ENCODE data around the gene SLC25A48.

DNA sequence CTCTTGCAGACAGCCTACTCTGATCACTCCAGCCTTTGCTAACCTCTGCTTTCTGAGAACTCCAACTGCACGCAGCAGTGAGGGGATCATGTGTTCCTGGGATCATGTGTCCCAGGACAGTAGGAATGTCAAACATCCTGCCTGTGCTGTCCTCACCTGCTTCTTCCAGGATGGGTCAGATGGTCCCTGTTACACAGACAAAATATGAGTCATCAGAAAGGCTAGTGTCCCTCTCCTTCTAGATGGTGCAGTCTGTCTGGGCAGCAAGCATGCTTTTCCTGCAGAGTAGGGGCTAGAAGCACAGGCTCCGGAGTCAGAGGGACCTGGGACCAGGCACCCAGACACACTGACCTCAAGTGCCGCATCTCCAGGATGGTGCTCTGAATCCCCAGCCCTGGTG is 20.1 kb upstream of the SLC25A48 start:
- TF ChIP-seq, protein P1, sequence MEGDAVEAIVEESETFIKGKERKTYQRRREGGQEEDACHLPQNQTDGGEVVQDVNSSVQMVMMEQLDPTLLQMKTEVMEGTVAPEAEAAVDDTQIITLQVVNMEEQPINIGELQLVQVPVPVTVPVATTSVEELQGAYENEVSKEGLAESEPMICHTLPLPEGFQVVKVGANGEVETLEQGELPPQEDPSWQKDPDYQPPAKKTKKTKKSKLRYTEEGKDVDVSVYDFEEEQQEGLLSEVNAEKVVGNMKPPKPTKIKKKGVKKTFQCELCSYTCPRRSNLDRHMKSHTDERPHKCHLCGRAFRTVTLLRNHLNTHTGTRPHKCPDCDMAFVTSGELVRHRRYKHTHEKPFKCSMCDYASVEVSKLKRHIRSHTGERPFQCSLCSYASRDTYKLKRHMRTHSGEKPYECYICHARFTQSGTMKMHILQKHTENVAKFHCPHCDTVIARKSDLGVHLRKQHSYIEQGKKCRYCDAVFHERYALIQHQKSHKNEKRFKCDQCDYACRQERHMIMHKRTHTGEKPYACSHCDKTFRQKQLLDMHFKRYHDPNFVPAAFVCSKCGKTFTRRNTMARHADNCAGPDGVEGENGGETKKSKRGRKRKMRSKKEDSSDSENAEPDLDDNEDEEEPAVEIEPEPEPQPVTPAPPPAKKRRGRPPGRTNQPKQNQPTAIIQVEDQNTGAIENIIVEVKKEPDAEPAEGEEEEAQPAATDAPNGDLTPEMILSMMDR (conservative IDR thresholded peaks at IDR 0.05): no peak
- TF ChIP-seq EZH2 (IDR thresholded peaks at IDR 0.05; ENCODE audit: low read depth): no peak
